Stimulated activated CD4-positive, alpha-beta T cell treated with anti-CD3 and anti-CD28 coated beads, Interleukin-15, amount 100 ng/mL, for 1 hour (primary cell): ENCODE measurements around the gene ITPA.
A peak's percentile ranks its signal among the peaks of the same experiment; 100 is the strongest.
"Not testable (repeated sequence)": the region's sequence is repeated elsewhere in the genome, so short reads cannot be mapped to it uniquely, and the experiment has no call there.

Source experiments
- DNase-seq, 2 donors: peaks; one replicate each; pipeline ENCODE4 v3.0.0-alpha.2; 2020; ENCODE audit warnings: low read depth in 1 of 2, low spot score in 1 of 2

Gene ITPA

GRCh38 chr20:3199206-3199605 is 10.1 kb upstream of the ITPA start:
- no peak for DNase-seq

- DNase-seq = no peak
These were observed 9.1 kb upstream of the ITPA start for GRCh38 chr20:3199976-3200755.

- DNase-seq = no peak
These were observed 6.4 kb upstream of the ITPA start for GRCh38 chr20:3202965-3203314.

GRCh38 chr20:3203315-3204123 is 5.8 kb upstream of the ITPA start:
- DNase-seq = no peak

- DNase-seq = peak; percentile 84 to 89
These were observed 5.0 kb upstream of the ITPA start, which contains the start of gene DDRGK1 for GRCh38 chr20:3204124-3204794. TSS of gene DDRGK1 (minus strand) at chr20:3204682. CDS start at chr20:3204627, 55 bp downstream.

- DNase-seq = no peak
These were observed 477 bp upstream of the ITPA start for GRCh38 chr20:3208786-3209256.

- DNase-seq = no peak
These were observed 634 bp downstream of the ITPA start for GRCh38 chr20:3209946-3210317.

GRCh38 chr20:3210346-3210745 is 1.0 kb downstream of the ITPA start:
- no peak for DNase-seq

GRCh38 chr20:3213226-3213625 is 3.9 kb downstream of the ITPA start:
- DNase-seq = no peak

GRCh38 chr20:3215359-3215917 is 6.1 kb downstream of the ITPA start:
- DNase-seq = not testable (repeated sequence)

- DNase-seq = peak; percentile 54 to 69
These were observed 9.2 kb downstream of the ITPA start for GRCh38 chr20:3218307-3218988.

- DNase-seq = no peak
These were observed 12.3 kb downstream of the ITPA start for GRCh38 chr20:3221398-3222226.

GRCh38 chr20:3222635-3223600 is 13.6 kb downstream of the ITPA start:
- no peak for DNase-seq

- DNase-seq = no peak
These were observed 14.3 kb downstream of the ITPA start for GRCh38 chr20:3223651-3223993.

GRCh38 chr20:3223994-3224680 is 14.8 kb downstream of the ITPA start:
- no peak for DNase-seq

- no peak for DNase-seq
These were observed 15.6 kb downstream of the ITPA start for GRCh38 chr20:3224681-3225421.

GRCh38 chr20:3226093-3226492 is 16.8 kb downstream of the ITPA start:
- DNase-seq = no peak

GRCh38 chr20:3226864-3227263 is 17.6 kb downstream of the ITPA start:
- no peak for DNase-seq
